Effector memory CD8-positive, alpha-beta T cell (primary cell): Measurements from ENCODE around the gene BCL11A.
A peak's percentile ranks its signal among the peaks of the same experiment; 100 is the strongest.

ENCODE experiments used
- ATAC-seq: fragments of 150-1000 bp; cut with Tn5 transposase; replicated peaks from 2 replicates; pipeline ENCODE4 v1.10.0; 2021; ENCODE audit warnings: mild to moderate bottlenecking, moderate library complexity
- DNase-seq, 3 experiments: peaks; one replicate each; pipeline ENCODE4 v3.0.0; 2021
- H3K27ac Mint-ChIP-seq, 2 donors: one replicate each; pipeline ENCODE4 v1.8.0; 2022; ENCODE audit warnings: mild to moderate bottlenecking in 2 of 2, mixed read lengths in 2 of 2, moderate library complexity in 2 of 2
- H3K27me3 Mint-ChIP-seq, 2 donors: one replicate each; pipeline ENCODE4 v1.8.0; 2022; ENCODE audit warnings: mixed read lengths in 2 of 2
- H3K36me3 Mint-ChIP-seq: one replicate; pipeline ENCODE4 v1.8.0; 2022; ENCODE audit warnings: mild to moderate bottlenecking, moderate library complexity, mixed read lengths; ENCODE audit not compliant: insufficient read depth
- H3K4me1 Mint-ChIP-seq, 2 donors: one replicate each; pipeline ENCODE4 v1.8.0; 2022; ENCODE audit warnings: low read depth in 2 of 2, mixed read lengths in 2 of 2
- H3K4me3 Mint-ChIP-seq, 2 donors: one replicate each; pipeline ENCODE4 v1.8.0; 2022; ENCODE audit warnings: mild to moderate bottlenecking in 2 of 2, mixed read lengths in 2 of 2, moderate library complexity in 2 of 2
- H3K9me3 Mint-ChIP-seq, 2 donors: one replicate each; pipeline ENCODE4 v1.8.0; 2022; ENCODE audit warnings: mixed read lengths in 2 of 2

BCL11A gene

GRCh38 chr2:60453872-60454271, 99.6 kb downstream of the BCL11A start:
- Mint-ChIP-seq H3K27me3 (peaks cover 0 to 4% of the 10 kb centered on the region in 2 donors), H3K4me1 (no peaks in the 10 kb centered on the region), H3K9me3 (no peaks in the 10 kb centered on the region), H3K36me3 (no peaks in the 10 kb centered on the region), H3K4me3 (no peak overlapping the region), H3K27ac (no peak overlapping the region)
- ATAC-seq (no peak), DNase-seq (no peak)

DNA sequence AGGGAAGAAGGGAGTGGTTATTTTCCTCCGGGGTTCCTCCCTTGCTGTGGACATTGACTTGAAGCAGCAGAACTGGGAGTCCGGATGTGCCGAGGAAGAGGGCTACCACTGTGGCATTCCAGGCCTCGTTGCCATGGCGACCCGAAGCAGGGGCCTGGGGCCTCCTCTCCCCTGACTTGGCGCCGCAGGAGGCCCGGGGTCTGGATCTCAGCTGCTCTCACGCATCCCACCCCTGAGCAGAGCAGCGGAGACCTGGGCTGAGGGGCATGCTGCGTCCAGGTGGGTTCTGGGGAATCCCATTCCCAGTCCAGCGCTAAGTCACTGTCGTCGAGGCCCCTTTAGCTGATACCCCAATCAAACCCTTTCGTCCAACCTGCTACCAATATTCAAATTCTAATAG, 100.2 kb downstream of the BCL11A start:
- Mint-ChIP-seq H3K4me1 (no peaks in the 10 kb centered on the region), H3K27me3 (peaks cover 0 to 4% of the 10 kb centered on the region in 2 donors), H3K27ac (no peak overlapping the region), H3K4me3 (no peak overlapping the region), H3K36me3 (no peaks in the 10 kb centered on the region), H3K9me3 (no peaks in the 10 kb centered on the region)
- no peak for ATAC-seq
- DNase-seq, result no peak

DNA sequence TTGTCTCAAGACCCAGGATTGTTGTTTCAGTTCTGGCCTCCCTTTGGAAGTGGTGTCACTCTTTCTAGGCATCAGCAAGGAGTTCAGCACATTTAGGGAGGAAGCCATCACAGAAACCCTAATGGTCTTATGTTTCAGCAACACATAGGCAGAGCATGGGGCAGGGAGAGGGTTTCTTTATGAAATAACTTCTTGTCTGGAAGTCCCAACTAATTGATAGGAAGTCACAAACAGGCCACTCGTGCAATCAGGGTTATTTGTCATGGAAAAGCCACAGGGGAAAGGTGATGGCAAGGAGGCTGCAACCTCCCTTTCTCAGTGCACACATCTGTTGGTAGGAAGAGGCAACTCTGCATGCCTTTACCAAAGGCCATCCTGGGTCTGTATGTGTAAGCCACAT, 103.0 kb downstream of the BCL11A start:
- ATAC-seq, result no peak
- H3K36me3 Mint-ChIP-seq, result no peaks in the 10 kb centered on the region
- H3K27ac Mint-ChIP-seq, result no peak overlapping the region
- H3K27me3 Mint-ChIP-seq, result peaks cover 0 to 4% of the 10 kb centered on the region in 2 donors
- DNase-seq, result no peak
- H3K4me1 Mint-ChIP-seq, result no peaks in the 10 kb centered on the region
- H3K4me3 Mint-ChIP-seq, result no peak overlapping the region
- H3K9me3 Mint-ChIP-seq, result no peaks in the 10 kb centered on the region

DNA sequence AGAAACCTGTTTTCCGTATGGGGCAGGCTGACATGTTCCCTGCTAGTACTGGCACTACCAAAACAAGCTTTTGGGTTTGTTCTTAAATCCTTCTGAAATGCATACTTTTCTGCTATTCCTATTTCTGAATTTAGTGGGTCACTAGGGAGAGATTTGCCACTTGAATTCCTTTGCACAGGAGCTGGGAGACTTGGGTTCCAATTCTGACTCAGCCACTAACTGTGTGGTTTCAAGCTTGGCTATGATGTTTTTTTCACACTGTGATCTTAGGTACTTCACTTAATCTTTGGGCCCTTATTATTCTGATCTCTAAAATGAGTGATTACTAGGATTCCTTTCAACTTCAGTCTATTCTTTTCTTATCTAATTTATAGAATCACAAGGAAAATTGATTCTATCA, 105.5 kb downstream of the BCL11A start:
- Mint-ChIP-seq H3K27ac (no peak overlapping the region), H3K27me3 (peaks cover 0 to 6% of the 10 kb centered on the region in 2 donors), H3K9me3 (no peaks in the 10 kb centered on the region), H3K36me3 (no peaks in the 10 kb centered on the region), H3K4me3 (no peak overlapping the region), H3K4me1 (no peaks in the 10 kb centered on the region)
- no peak for ATAC-seq
- no peak for DNase-seq

DNA sequence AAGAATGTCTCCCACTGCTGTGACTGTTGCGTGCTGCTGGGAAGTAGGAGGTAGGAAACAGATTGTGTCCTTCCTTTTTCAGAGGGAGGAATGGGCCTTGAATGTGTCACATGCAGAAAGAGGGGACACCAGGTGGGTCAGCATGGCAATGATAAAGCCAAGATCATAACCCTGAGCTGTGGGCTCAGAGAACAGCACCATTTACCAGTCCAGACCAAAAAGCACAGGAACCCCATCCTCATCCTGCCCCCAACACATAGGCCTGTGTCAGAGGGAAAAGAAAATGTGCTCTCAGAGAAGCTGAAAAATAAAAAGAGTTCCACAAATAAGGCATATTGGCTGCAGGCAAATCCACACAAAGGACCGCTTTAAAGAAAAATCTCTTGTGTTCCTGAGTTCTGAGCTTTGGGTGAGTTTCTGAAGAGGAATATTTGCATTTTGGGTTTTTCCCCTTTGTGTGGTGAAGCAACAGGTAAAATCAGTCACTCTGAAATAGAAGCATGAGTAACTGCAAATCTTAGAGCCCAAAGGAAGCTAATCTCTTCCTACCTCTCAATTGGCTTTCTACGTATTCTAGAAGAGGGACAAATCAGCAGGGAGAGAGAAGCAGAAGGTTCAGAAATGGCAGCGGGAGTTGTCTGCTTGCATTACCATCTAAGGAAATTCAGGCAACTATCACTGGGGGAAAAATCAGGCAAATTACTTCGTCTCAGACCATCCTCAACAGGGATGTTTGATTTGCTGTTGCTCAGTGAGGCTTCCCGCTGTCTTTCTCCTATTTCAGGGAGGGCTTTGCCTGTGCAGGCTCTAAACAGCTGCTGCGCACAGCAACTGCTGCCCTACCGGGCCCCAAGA, 106.8 kb downstream of the BCL11A start:
- Mint-ChIP-seq H3K4me1 (no peaks in the 10 kb centered on the region), H3K36me3 (no peaks in the 10 kb centered on the region), H3K9me3 (no peaks in the 10 kb centered on the region), H3K4me3 (no peak overlapping the region), H3K27ac (no peak overlapping the region), H3K27me3 (peaks cover 0 to 15% of the 10 kb centered on the region in 2 donors)
- peak; percentile 27 for ATAC-seq
- DNase-seq, result no peak

GRCh38 chr2:60445684-60446179, 107.7 kb downstream of the BCL11A start:
- no peak overlapping the region for H3K4me3 Mint-ChIP-seq
- no peaks in the 10 kb centered on the region for H3K4me1 Mint-ChIP-seq
- no peaks in the 10 kb centered on the region for H3K9me3 Mint-ChIP-seq
- H3K36me3 Mint-ChIP-seq, result no peaks in the 10 kb centered on the region
- H3K27me3 Mint-ChIP-seq, result peaks cover 5 to 23% of the 10 kb centered on the region in 2 donors
- DNase-seq (no peak), ATAC-seq (no peak)
- H3K27ac Mint-ChIP-seq, result no peak overlapping the region

GRCh38 chr2:60442608-60443007, 110.8 kb downstream of the BCL11A start:
- H3K4me1 Mint-ChIP-seq, result no peaks in the 10 kb centered on the region
- H3K4me3 Mint-ChIP-seq, result no peak overlapping the region
- no peaks in the 10 kb centered on the region for H3K9me3 Mint-ChIP-seq
- ATAC-seq (no peak), DNase-seq (no peak)
- H3K27ac Mint-ChIP-seq, result no peak overlapping the region
- peaks cover 5 to 23% of the 10 kb centered on the region in 2 donors for H3K27me3 Mint-ChIP-seq
- no peaks in the 10 kb centered on the region for H3K36me3 Mint-ChIP-seq

DNA sequence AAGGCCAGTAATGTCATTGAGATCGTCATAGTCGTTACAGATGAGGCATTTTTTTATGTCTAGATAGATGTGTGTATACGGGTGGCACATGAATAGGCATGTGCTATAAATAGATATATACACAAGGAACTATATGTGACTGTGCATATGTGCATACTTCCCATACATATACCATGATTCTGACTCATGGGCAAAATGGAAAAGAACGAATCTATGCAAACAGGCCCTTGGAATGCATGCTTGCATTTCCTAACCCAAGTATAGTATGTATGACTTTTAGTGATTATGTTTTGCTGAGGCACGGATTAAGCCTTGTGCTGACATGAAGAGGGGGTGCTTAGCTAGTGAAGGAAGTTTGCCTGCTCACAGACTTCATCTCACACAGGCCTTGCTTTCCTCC, 111.7 kb downstream of the BCL11A start:
- Mint-ChIP-seq H3K4me1 (no peaks in the 10 kb centered on the region), H3K36me3 (no peaks in the 10 kb centered on the region), H3K4me3 (no peak overlapping the region), H3K27ac (no peak overlapping the region), H3K27me3 (peaks cover 5 to 26% of the 10 kb centered on the region in 2 donors), H3K9me3 (no peaks in the 10 kb centered on the region)
- DNase-seq (no peak), ATAC-seq (no peak)

GRCh38 chr2:60440767-60441163, 112.7 kb downstream of the BCL11A start:
- ATAC-seq (no peak), DNase-seq (no peak)
- no peaks in the 10 kb centered on the region for H3K4me1 Mint-ChIP-seq
- H3K27ac Mint-ChIP-seq, result no peak overlapping the region
- peaks cover 5 to 30% of the 10 kb centered on the region in 2 donors for H3K27me3 Mint-ChIP-seq
- H3K36me3 Mint-ChIP-seq, result no peaks in the 10 kb centered on the region
- no peaks in the 10 kb centered on the region for H3K9me3 Mint-ChIP-seq
- H3K4me3 Mint-ChIP-seq, result no peak overlapping the region

DNA sequence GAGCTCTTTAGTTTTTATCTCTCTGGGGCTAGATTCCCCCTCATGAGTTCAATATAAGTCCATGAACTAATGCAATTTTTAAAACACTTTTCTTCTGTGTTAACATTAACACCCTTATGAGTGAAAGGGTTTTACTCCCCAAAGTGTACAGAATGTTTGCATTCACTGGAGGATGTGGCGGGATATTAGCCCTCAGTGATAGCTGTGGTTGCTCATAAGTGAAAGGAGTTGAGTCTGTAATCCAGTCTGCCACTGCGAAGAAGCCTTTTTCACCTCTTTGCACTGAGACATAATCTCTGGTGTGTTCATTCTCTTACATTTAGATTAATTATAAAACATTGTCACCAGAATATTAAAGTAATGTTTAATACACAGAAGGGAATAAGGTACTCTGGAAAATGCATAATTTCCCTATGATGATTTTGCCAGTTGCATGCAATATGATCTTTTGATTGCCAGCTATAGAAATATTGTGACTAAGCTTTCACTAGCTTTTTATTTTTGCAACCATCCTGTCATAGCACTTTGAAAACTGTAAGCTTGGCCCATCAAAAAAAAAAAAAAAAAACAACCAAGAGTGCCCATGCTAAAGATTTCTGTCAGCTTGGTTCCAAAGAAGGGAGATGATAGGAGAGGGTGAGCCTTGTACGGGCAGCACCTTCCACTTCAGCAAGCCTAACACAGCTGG, 113.2 kb downstream of the BCL11A start:
- no peak for DNase-seq
- H3K9me3 Mint-ChIP-seq, result no peaks in the 10 kb centered on the region
- H3K27ac Mint-ChIP-seq, result no peak overlapping the region
- H3K4me3 Mint-ChIP-seq, result no peak overlapping the region
- no peak for ATAC-seq
- no peaks in the 10 kb centered on the region for H3K36me3 Mint-ChIP-seq
- H3K4me1 Mint-ChIP-seq, result no peaks in the 10 kb centered on the region
- H3K27me3 Mint-ChIP-seq, result peaks cover 5 to 30% of the 10 kb centered on the region in 2 donors

GRCh38 chr2:60439219-60439974, 114.1 kb downstream of the BCL11A start:
- DNase-seq, result no peak
- H3K27me3 Mint-ChIP-seq, result peaks cover 5 to 30% of the 10 kb centered on the region in 2 donors
- no peaks in the 10 kb centered on the region for H3K4me1 Mint-ChIP-seq
- no peaks in the 10 kb centered on the region for H3K36me3 Mint-ChIP-seq
- H3K9me3 Mint-ChIP-seq, result no peaks in the 10 kb centered on the region
- ATAC-seq, result peak; percentile 66
- H3K4me3 Mint-ChIP-seq, result no peak overlapping the region
- no peak overlapping the region for H3K27ac Mint-ChIP-seq

DNA sequence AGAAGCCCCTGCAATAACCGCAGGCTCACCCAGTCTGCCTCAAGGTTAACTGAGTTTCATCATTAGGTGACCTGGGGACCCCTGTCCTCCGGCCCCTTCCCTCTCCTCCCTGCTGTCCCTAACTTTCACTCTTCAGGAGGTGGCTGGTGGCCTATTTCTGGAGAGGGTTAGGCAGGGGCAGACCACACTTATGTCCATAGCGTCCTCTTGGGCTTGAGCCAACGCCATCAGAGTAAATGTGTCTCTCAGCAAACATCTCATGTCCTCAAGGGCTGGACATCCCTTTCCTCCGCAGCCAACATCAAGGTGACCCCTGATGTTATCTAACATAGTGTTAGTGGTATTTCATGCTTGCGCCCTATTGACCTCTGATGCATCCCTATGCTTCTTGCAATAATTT, 114.8 kb downstream of the BCL11A start:
- Mint-ChIP-seq H3K4me1 (no peaks in the 10 kb centered on the region), H3K4me3 (no peak overlapping the region), H3K36me3 (no peaks in the 10 kb centered on the region), H3K27ac (no peak overlapping the region), H3K9me3 (no peaks in the 10 kb centered on the region), H3K27me3 (peaks cover 5 to 30% of the 10 kb centered on the region in 2 donors)
- DNase-seq, result no peak
- ATAC-seq, result no peak

DNA sequence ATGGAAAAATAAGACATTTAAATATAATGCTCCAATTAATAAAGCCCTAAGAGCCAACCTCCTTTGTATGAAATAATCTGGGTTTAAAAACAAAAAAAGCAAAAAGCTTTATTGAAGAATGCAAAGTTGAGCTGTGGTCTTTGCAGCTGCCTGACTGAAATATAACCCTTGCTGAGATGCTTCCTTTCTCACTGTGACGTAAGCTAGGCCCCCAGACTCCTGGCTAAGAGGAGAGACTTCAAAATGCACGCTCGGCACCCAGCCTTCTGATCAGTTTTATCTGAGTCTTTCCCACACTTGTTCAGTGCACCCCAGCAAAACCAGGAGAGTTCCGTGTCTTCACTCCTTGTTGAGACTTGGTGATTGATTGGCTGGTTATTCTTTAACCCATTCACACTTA, 115.3 kb downstream of the BCL11A start:
- no peaks in the 10 kb centered on the region for H3K9me3 Mint-ChIP-seq
- DNase-seq, result no peak
- peaks cover 5 to 26% of the 10 kb centered on the region in 2 donors for H3K27me3 Mint-ChIP-seq
- no peaks in the 10 kb centered on the region for H3K4me1 Mint-ChIP-seq
- no peak overlapping the region for H3K4me3 Mint-ChIP-seq
- H3K27ac Mint-ChIP-seq, result no peak overlapping the region
- no peaks in the 10 kb centered on the region for H3K36me3 Mint-ChIP-seq
- ATAC-seq, result no peak
